Activated naive CD4-positive, alpha-beta T cell treated with anti-CD3 and anti-CD28 coated beads, Interleukin-2, amount 50 U/mL, for 16 hours (primary cell): Measurements from ENCODE around the gene ACTN2.

Experiments used
- DNase-seq: peaks from one replicate; pipeline ENCODE4 v3.0.0-alpha.2; 2020

The ACTN2 gene

GRCh38 chr1:236744533-236744932, 58.2 kb downstream of the ACTN2 start:
- DNase-seq, result no peak

- no peak for DNase-seq
These were observed 60.5 kb downstream of the ACTN2 start for GRCh38 chr1:236746785-236747184.

GRCh38 chr1:236747311-236747985, 61.1 kb downstream of the ACTN2 start:
- no peak for DNase-seq

DNA sequence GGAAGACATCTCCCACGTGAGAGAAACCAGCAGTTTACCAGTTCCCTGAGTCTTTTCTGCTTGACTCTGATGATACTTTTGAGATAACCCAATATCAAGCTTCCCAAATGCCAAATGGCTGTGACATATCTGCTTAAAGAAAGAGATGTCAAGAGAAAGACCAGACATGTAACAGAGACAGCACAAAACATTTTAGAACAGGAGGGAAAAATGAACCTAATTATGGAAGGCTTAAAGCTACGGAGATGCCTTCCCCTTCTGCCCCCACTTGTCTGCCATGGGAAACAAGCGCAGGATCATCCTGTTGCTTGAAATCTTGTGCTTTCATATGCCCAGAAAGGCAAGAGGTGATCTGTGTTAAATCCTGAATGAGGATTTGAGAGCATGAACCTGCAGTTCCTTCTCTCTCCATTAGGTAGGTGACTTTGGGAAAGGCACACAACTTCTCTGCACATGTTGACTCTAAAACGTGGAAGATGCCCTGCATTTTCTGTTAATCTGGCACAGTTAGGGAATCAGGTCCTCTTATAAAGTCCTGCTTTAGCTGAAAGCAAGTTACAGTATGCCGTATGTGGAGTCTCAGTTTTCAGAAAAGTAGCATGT, 62.1 kb downstream of the ACTN2 start:
- no peak for DNase-seq

DNA sequence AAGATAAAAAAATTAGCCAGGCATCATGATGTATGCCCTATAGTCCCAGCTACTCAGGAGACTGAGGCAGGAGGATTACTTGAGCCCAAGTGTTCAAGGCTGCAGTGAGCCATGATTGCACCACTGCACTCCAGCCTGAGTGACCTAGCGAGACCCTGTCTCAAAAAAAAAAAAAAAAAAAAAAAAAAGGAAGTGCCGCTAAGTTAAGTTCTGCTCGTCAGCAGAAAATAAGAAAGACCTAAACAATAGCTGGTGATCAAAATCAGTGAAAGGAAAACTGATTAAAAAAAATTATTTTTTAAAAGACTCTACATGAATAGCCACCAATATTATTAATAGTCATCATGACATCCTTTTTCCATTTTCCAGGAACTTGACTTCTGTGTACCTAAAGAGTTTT, 64.6 kb downstream of the ACTN2 start:
- no peak for DNase-seq

DNA sequence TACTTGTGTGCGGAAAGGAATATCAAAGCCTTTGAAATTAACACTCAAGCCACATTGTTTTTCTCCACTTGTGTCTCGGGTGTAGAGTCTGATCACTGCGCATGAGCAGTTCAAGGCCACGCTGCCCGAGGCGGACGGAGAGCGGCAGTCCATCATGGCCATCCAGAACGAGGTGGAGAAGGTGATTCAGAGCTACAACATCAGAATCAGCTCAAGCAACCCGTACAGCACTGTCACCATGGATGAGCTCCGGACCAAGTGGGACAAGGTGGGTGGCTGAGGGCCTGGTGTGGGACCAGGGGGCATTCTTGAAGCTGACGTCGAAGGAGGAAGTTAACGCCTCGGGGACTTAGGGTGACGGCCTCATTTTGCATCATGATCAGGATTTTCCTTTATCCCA, 65.1 kb downstream of the ACTN2 start:
- DNase-seq, result no peak

DNA sequence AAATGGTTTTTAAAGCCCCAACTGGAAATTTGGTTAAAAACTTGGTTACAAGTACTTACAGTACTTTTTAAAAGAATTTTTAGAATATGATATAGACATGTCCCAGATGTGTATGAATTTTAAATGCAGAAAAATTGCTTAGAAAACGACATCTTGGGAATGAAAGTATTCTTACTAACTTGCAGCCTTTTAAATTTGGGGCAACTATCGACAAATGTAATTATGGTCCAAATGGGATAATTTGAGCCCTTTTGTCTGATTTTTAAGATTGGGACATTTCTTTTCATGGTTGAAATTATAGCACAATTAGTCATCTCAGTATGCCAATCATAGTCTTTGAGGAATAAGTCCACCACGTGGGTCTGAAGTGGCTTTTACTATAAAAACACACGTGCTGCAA, 65.6 kb downstream of the ACTN2 start:
- no peak for DNase-seq

DNA sequence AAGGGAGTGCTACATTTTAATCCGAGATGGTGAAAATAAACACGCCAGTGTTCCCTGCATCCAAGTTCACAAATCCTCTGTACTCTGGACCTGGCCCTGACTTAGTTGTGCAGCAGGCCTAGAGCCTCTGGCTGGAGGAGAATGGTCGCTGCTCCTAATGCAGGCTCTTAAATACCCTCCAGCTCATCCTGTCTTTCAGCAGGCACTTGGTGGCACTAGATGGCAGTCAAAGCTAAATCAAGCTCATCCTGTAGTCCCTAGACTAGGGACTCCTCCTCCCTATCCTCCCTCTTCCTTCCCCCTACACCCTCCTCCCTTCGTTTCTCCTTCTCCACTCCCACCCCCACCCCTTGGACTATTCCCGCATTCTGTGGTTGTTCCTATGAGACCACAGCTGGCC, 67.2 kb downstream of the ACTN2 start:
- no peak for DNase-seq

DNA sequence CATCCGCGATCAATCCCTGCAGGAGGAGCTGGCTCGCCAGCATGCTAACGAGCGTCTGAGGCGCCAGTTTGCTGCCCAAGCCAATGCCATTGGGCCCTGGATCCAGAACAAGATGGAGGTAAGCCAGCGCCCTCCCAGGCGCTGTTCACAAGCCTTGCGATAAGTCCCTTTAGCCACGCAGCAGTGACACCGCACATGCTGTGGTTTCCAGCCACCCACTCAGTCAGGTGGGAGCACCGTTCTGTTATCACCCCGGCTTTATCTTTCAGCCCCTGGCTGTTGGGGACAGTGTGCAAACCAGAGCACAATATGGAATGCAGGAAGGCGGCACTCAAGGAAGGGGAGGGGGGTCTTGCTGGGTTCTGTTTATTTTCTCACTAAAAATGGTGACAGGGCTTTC, 67.7 kb downstream of the ACTN2 start:
- DNase-seq, result no peak

- DNase-seq, result no peak
These were observed 68.4 kb downstream of the ACTN2 start for GRCh38 chr1:236754525-236755210.

- no peak for DNase-seq
These were observed 71.3 kb downstream of the ACTN2 start for GRCh38 chr1:236757640-236758039.

GRCh38 chr1:236759252-236759859, 73.1 kb downstream of the ACTN2 start:
- DNase-seq, result no peak

GRCh38 chr1:236760480-236760879, 74.2 kb downstream of the ACTN2 start:
- no peak for DNase-seq

- DNase-seq, result no peak
These were observed 74.7 kb downstream of the ACTN2 start for GRCh38 chr1:236760986-236761385.

DNA sequence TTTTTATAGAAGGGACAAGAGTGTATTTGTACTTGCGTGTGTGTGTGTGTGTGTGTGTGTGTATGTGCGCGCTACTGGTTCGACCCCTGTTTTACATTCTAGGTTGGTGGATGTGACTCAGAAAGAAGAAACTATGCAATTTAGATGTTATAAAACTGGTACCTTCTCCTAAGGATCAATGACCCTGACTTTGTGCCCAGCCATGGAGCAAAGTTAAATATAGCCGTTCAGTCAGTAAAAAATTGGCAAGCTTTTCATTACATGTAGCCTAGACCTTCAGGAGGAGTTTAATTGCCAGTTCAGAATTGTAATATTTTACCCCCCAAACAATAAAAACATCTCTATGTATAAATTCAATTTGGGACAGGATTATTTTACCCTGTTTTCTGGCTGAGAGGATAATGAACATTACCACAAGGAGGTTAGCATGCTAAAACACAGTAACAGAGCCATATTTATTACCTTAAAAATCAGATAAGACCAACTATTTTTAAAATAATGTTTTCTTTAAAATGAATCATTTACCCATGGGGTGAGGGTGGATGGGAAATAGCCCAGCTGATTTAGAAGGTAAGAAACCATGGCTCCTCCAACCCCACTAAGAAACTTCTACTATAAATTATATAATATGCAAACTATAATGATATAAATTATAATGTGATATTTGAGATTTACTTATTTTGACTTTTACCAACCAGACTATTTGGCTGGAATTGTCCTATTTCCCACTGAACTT, 75.3 kb downstream of the ACTN2 start:
- DNase-seq, result no peak

GRCh38 chr1:236762410-236762809, 76.1 kb downstream of the ACTN2 start:
- no peak for DNase-seq

- DNase-seq, result no peak
These were observed 79.5 kb downstream of the ACTN2 start for GRCh38 chr1:236765831-236766230.

DNA sequence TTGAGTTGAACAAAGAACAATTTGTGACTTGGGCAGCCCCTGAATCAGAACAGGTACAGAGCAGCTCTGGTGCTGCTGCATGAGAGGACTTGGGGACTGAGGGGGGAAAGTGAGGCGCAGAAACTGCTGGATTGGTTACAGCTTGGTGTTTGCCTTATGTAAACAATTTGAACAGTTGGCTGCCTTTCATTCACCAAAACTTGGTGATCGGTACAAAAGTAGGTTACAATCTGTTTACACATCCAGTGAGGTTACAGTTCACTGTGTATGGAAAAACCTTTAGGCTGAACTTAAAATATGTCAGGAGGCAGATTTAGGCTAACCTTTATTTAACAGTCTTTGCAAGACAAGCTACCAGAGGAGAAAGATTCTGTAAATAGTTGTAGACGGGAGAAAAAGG, 80.2 kb downstream of the ACTN2 start:
- no peak for DNase-seq

DNA sequence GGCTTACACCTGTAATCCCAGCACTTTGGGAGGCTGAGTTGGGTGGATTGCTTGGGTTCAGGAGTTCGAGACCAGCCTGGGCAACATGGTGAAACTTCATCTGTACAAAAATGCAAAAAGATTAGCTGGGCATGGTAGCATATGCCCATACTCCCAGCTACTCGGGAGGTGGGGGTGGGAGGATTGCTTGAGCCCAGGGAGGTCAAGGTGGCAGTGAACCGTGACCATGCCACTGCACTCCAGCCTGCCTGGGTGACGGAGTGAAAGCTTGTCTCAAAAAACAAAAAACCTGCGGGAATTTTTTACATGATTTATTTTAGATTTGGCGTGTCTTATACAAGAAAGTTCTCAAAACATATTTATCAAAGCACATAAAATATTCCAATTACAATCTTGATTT, 81.0 kb downstream of the ACTN2 start:
- no peak for DNase-seq

GRCh38 chr1:236768601-236769000, 82.3 kb downstream of the ACTN2 start:
- no peak for DNase-seq

GRCh38 chr1:236773919-236774318, 87.6 kb downstream of the ACTN2 start:
- no peak for DNase-seq

GRCh38 chr1:236774926-236775325, 88.6 kb downstream of the ACTN2 start:
- no peak for DNase-seq

GRCh38 chr1:236779312-236779711, 93.0 kb downstream of the ACTN2 start:
- DNase-seq, result no peak
